NOMO-1 treated with DMSO at 0.1 percent for 48 hours (cell line): ENCODE results near the gene CHST6.
"Not testable (repeated sequence)": the region's sequence is repeated elsewhere in the genome, so short reads cannot be mapped to it uniquely, and the experiment has no call there.

Experiments
- DNase-seq: peaks from one replicate; lab custom pipeline; 2025; ENCODE audit not compliant: unreplicated experiment; lab: John Stamatoyannopoulos, UW

CHST6 gene

GRCh38 chr16:75503801-75504200 lies 8.6 kb upstream of the CHST6 start:
- DNase-seq = no peak

GRCh38 chr16:75502916-75503605 lies 7.8 kb upstream of the CHST6 start:
- DNase-seq = no peak

- DNase-seq = not testable (repeated sequence)
Observed at GRCh38 chr16:75501820-75502219, 6.6 kb upstream of the CHST6 start.

GRCh38 chr16:75501359-75501758 lies 6.1 kb upstream of the CHST6 start:
- no peak for DNase-seq

GRCh38 chr16:75498605-75499322 lies 3.5 kb upstream of the CHST6 start:
- DNase-seq = not testable (repeated sequence)

- DNase-seq = no peak
Observed at GRCh38 chr16:75497558-75497957, 2.3 kb upstream of the CHST6 start.

- DNase-seq = no peak
Observed at GRCh38 chr16:75494661-75495075, 573 bp downstream of the CHST6 start.

- no peak for DNase-seq
Observed at GRCh38 chr16:75494184-75494583, 1.1 kb downstream of the CHST6 start.

- DNase-seq = no peak
Observed at GRCh38 chr16:75491876-75492275, 3.4 kb downstream of the CHST6 start.

- no peak for DNase-seq
Observed at GRCh38 chr16:75488322-75488721, 6.9 kb downstream of the CHST6 start.

- no peak for DNase-seq
Observed at GRCh38 chr16:75486676-75487313, 8.4 kb downstream of the CHST6 start.

- no peak for DNase-seq
Observed at GRCh38 chr16:75486014-75486675, 9.1 kb downstream of the CHST6 start.

GRCh38 chr16:75485230-75486013 lies 9.8 kb downstream of the CHST6 start:
- no peak for DNase-seq

- DNase-seq = no peak
Observed at GRCh38 chr16:75483222-75483621, 12.0 kb downstream of the CHST6 start.

- no peak for DNase-seq
Observed at GRCh38 chr16:75482434-75483205, 12.6 kb downstream of the CHST6 start.

- DNase-seq = no peak
Observed at GRCh38 chr16:75481475-75481874, 13.8 kb downstream of the CHST6 start.

- no peak for DNase-seq
Observed at GRCh38 chr16:75479421-75479990, 15.7 kb downstream of the CHST6 start.

GRCh38 chr16:75478480-75479345 lies 16.5 kb downstream of the CHST6 start:
- no peak for DNase-seq
